HG03097 (cell line): ENCODE measurements around the gene AKAP12.

Source experiments
- ATAC-seq: cut with Tn5 transposase; IDR thresholded peaks from one replicate; pipeline ENCODE4 v1.9.1; 2021; ENCODE audit not compliant: unreplicated experiment, low FRiP score

AKAP12 gene

GRCh38 chr6:151402228-151402627 is 162.5 kb downstream of the AKAP12 start:
- ATAC-seq = no peak

DNA sequence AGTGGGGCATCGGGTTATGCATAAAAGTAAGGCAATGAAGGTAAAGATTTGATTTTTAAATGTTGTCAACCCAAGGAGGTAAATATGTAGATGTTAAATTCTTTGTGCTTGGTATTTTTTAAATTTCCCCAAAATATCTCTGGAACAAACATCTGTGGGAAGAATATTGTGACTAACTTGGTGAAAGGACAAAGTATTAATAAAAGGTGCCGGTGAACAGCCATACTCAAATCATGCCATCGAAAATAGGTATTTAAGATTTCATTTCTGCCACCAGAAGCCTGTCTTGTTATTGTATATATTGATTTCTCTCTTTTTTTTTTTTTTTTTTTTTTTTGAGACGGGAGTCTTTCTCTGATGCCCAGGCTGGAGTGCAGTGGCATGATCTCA is 164.1 kb downstream of the AKAP12 start:
- no peak for ATAC-seq
